A549 (cell line): ENCODE measurements around the gene CCN5. TPM values are rescaled to one million over a fixed set of nuclear protein-coding genes. Genes with fewer than 3 reads are reported as not detected.

Experiments
- ATAC-seq, 2 experiments: fragments of 200-7000 bp in 1 of 2; fragments of >200 bp in 1 of 2; cut with Nextera tagmentation in 1 of 2; cut with Tn5 transposase in 1 of 2; 3 replicates each; pipeline versions ENCODE4 v1.8.0 to v1.9.1; 2018 to 2020; ENCODE audit warnings: mild to moderate bottlenecking in 1 of 2, moderate library complexity in 1 of 2
- CTCF ChIA-PET: fragments of 300-600 bp; sonication (Branson Sonifier 250); formaldehyde crosslinking; extraction: SDS; loops from one replicate; lab custom pipeline; 2021; ENCODE audit warnings: antibody characterized with exemption, inconsistent platforms; lab: Yijun Ruan, JAX
- POLR2A ChIA-PET: fragments of 350-600 bp; formaldehyde crosslinking; extraction: SDS; loops from one replicate; lab custom pipeline; 2021; ENCODE audit warnings: antibody characterized with exemption, inconsistent platforms; lab: Yijun Ruan, JAX
- DNase-seq, 2 experiments: peaks; one replicate each; pipeline versions ENCODE4 v3.0.0 to v3.0.0-alpha.2; 2011 to 2016; ENCODE audit warnings: low read depth in 1 of 2, low spot score in 1 of 2
- FAIRE-seq: peaks from 2 replicates; lab custom pipeline; 2011; peaks lifted over from hg19 to GRCh38; lab: Jason Lieb, UNC
- H3K27ac ChIP-seq, 2 experiments: fragments of >200 bp; sonication (Bioruptor Twin); formaldehyde crosslinking; 3 replicates each; pipeline ENCODE4 v1.5.1; 2016 to 2017
- H3K4me1 ChIP-seq: fragments of >200 bp; sonication (Bioruptor Twin); formaldehyde crosslinking; 3 replicates; pipeline ENCODE4 v1.6.1; 2016
- H3K4me2 ChIP-seq: fragments of >200 bp; sonication (Bioruptor Twin); formaldehyde crosslinking; 3 replicates; pipeline ENCODE4 v1.6.1; 2016
- H3K4me3 ChIP-seq: fragments of >200 bp; sonication (Bioruptor Twin); formaldehyde crosslinking; 3 replicates; pipeline ENCODE4 v1.5.1; 2016
- H3K9me3 ChIP-seq: fragments of >200 bp; sonication (Bioruptor Twin); formaldehyde crosslinking; 3 replicates; pipeline ENCODE4 v1.6.1; 2016
- ATOH8 ChIP-seq: fragments of 250-450 bp; sonication (Bioruptor Pico); IDR thresholded peaks from 2 replicates; pipeline ENCODE4 v1.5.0; 2020; ENCODE audit warnings: low read depth, mild to moderate bottlenecking, moderate library complexity
- CBX2 ChIP-seq: fragments of 200-600 bp; sonication (generic); IDR thresholded peaks from 2 replicates; pipeline ENCODE4 v1.6.1; 2016; ENCODE audit warnings: low read depth, mild to moderate bottlenecking, borderline replicate concordance
- CBX8 ChIP-seq: fragments of 200-600 bp; sonication (generic); IDR thresholded peaks from 2 replicates; pipeline ENCODE4 v1.6.1; 2016
- CHD2 ChIP-seq: fragments of 150-350 bp; IDR thresholded peaks from 2 replicates; pipeline ENCODE4 v1.6.1; 2014; ENCODE audit warnings: low read length; ENCODE audit not compliant: partially characterized antibody
- CHD4 ChIP-seq: fragments of 200-600 bp; sonication (generic); IDR thresholded peaks from 2 replicates; pipeline ENCODE4 v1.6.1; 2016; ENCODE audit warnings: antibody characterized with exemption, mild to moderate bottlenecking, borderline replicate concordance
- EP300 ChIP-seq, 2 experiments: fragments of >200 bp; sonication (Bioruptor Twin); formaldehyde crosslinking; IDR thresholded peaks; 2 replicates in 1 of 2; 3 replicates in 1 of 2; pipeline ENCODE4 v1.6.1; 2016 to 2017
- HOXB13 ChIP-seq: fragments of 250-450 bp; sonication (Bioruptor Pico); IDR thresholded peaks from 2 replicates; pipeline ENCODE4 v1.5.0; 2020; ENCODE audit warnings: low read depth, mild to moderate bottlenecking, moderate library complexity
- JUN ChIP-seq, 2 experiments: fragments of >200 bp; sonication (Bioruptor Twin); formaldehyde crosslinking; IDR thresholded peaks; 2 replicates in 1 of 2; 3 replicates in 1 of 2; pipeline ENCODE4 v1.6.1; 2016 to 2017
- KDM5A ChIP-seq: fragments of 200-600 bp; sonication (generic); IDR thresholded peaks from 2 replicates; pipeline ENCODE4 v1.6.1; 2016; ENCODE audit warnings: antibody characterized with exemption, mild to moderate bottlenecking
- POLR2AphosphoS2 ChIP-seq: conservative IDR thresholded peaks from 2 replicates; pipeline ENCODE4 v1.6.1; 2012; ENCODE audit warnings: low read length, improper control_type of control experiment, inconsistent platforms
- RAD21 ChIP-seq, 2 experiments: fragments of >200 bp in 1 of 2; sonication (Bioruptor Twin) in 1 of 2; formaldehyde crosslinking in 1 of 2; IDR thresholded peaks in 1 of 2; conservative IDR thresholded peaks in 1 of 2; 2 replicates in 1 of 2; 3 replicates in 1 of 2; pipeline ENCODE4 v1.6.1; 2012 to 2018; ENCODE audit warnings: inconsistent platforms in 1 of 2
- RNF2 ChIP-seq: fragments of 200-600 bp; sonication (generic); IDR thresholded peaks from 2 replicates; pipeline ENCODE4 v1.6.1; 2016; ENCODE audit warnings: low read depth, mild to moderate bottlenecking, antibody characterized with exemption, moderate library complexity, borderline replicate concordance
- SMC3 ChIP-seq: fragments of >200 bp; sonication (Bioruptor Twin); formaldehyde crosslinking; IDR thresholded peaks from 3 replicates; pipeline ENCODE4 v1.6.1; 2018; ENCODE audit warnings: inconsistent platforms
- SREBF2 ChIP-seq: fragments of 450-650 bp; IDR thresholded peaks from 2 replicates; pipeline ENCODE4 v1.6.1; 2014; ENCODE audit warnings: mild to moderate bottlenecking, moderate library complexity
- ZC3H11A ChIP-seq: fragments of 450-650 bp; IDR thresholded peaks from 2 replicates; pipeline ENCODE4 v1.6.1; 2014; ENCODE audit warnings: antibody characterized with exemption, mild to moderate bottlenecking
- ZNF302 ChIP-seq: fragments of 250-450 bp; sonication (Bioruptor Pico); IDR thresholded peaks from 2 replicates; pipeline ENCODE4 v1.9.0; 2021; ENCODE audit warnings: inconsistent platforms, mild to moderate bottlenecking, moderate library complexity
- WGBS: methylation state at CpG from one replicate; pipeline ENCODE4 v1.1.6; 2017; ENCODE audit errors: missing lambda C conversion rate; 5-methylcytosine and 5-hydroxymethylcytosine counted together
- polyA plus RNA-seq, 4 experiments: library from polyadenylated mRNA; depleted of rRNA in 3 of 4; stranded (reverse); fragments of >200 nt; fragmentation: RNase III in 1 of 4; extraction: RNeasy Plus Mini Kit Qiagen cat#74134 plus additional on column Dnase treatment in 1 of 4; gene quantifications; 2 replicates in 3 of 4; 3 replicates in 1 of 4; pipeline ENCODE4 v1.2.3, GENCODE V29; 2011 to 2017
- TF ChIP-seq, protein P1 (sequence below): fragments of 200-600 bp; sonication (generic); IDR thresholded peaks from 2 replicates; pipeline ENCODE4 v1.6.1; 2016; ENCODE audit warnings: antibody characterized with exemption, mild to moderate bottlenecking, moderate library complexity
- TF ChIP-seq, protein P2 (sequence below): fragments of 150-350 bp; IDR thresholded peaks from 2 replicates; pipeline ENCODE4 v1.6.1; 2014; ENCODE audit warnings: low read depth, mild to moderate bottlenecking, low read length
- TF ChIP-seq, protein P3 (sequence below): IDR thresholded peaks from 2 replicates; pipeline ENCODE4 v1.6.1; 2012

The CCN5 gene
- polyA plus RNA-seq, 2 of the 4 experiments (the other 2 are of a cell fraction): 9.9 to 11.1 TPM

DNA sequence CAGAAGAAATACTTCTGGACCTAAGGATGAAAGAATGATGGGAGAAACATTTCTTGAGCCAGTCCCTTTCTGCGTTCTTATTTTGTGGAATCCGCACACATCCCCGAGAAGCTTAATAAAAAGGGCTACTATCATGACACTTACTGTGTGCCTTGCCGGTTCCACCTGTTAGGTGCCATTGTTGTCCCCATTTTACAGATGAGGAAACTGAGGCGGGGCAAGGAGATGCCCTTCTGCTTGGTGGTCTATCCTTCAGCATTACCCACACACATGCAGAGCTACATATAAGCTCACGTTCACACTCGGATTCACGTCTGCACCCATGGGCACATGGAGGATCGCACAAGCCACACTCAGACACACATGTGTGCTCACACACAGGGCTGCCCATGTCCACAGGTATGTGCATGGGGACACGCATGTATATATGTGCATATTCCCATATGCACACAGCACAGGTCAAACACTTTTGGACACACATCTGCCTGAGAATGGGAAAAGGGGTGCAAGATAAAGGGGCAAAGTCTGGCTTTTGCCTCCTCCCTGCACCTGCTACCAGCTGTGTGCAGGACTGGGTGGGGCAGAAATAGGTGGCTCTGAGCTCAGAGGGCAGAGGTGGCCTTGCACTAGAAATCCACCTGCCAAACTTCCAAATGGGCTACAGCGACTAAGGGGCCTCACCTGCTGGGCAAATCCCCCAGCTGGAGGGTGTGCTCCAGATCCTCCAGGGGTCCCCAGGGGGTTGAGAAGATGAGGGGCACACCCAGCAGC lies 33.2 kb upstream of the CCN5 start:
- H3K27ac ChIP-seq: no peak overlapping the region
- POLR2A ChIA-PET: no interaction called here
- peaks cover 1% of the 10 kb centered on the region; the same call in 2 of the 3 replicates for H3K9me3 ChIP-seq
- WGBS: 91% methylated on average over 11 of the region's 11 CpGs
- FAIRE-seq: no peak
- H3K4me2 ChIP-seq: no peak overlapping the region
- H3K4me3 ChIP-seq: no peak overlapping the region
- CTCF ChIA-PET: interaction anchor here (0.6 to 11.0 kb wide), 18 partner anchors 8 to 465 kb away, joined by 3 to 525 read pairs (median 9); partner anchors contain the start of genes ADA, CCN5 and KCNK15
- peaks cover 28% of the 10 kb centered on the region for H3K4me1 ChIP-seq
- no peak for TF ChIP-seq CHD2
- TF ChIP-seq KDM5A: no peak
- TF ChIP-seq CBX2: no peak
- TF ChIP-seq SMC3: no peak
- no peak for TF ChIP-seq RNF2
- TF ChIP-seq SREBF2: no peak
- TF ChIP-seq, protein P1, sequence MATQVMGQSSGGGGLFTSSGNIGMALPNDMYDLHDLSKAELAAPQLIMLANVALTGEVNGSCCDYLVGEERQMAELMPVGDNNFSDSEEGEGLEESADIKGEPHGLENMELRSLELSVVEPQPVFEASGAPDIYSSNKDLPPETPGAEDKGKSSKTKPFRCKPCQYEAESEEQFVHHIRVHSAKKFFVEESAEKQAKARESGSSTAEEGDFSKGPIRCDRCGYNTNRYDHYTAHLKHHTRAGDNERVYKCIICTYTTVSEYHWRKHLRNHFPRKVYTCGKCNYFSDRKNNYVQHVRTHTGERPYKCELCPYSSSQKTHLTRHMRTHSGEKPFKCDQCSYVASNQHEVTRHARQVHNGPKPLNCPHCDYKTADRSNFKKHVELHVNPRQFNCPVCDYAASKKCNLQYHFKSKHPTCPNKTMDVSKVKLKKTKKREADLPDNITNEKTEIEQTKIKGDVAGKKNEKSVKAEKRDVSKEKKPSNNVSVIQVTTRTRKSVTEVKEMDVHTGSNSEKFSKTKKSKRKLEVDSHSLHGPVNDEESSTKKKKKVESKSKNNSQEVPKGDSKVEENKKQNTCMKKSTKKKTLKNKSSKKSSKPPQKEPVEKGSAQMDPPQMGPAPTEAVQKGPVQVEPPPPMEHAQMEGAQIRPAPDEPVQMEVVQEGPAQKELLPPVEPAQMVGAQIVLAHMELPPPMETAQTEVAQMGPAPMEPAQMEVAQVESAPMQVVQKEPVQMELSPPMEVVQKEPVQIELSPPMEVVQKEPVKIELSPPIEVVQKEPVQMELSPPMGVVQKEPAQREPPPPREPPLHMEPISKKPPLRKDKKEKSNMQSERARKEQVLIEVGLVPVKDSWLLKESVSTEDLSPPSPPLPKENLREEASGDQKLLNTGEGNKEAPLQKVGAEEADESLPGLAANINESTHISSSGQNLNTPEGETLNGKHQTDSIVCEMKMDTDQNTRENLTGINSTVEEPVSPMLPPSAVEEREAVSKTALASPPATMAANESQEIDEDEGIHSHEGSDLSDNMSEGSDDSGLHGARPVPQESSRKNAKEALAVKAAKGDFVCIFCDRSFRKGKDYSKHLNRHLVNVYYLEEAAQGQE: no peak
- no peak for TF ChIP-seq EP300 (IDR thresholded peaks at IDR 0.05)
- TF ChIP-seq HOXB13 (CRISPR knock-in tag): no peak
- TF ChIP-seq ATOH8 (CRISPR knock-in tag): no peak
- no peak for TF ChIP-seq CHD4
- TF ChIP-seq, protein P2, sequence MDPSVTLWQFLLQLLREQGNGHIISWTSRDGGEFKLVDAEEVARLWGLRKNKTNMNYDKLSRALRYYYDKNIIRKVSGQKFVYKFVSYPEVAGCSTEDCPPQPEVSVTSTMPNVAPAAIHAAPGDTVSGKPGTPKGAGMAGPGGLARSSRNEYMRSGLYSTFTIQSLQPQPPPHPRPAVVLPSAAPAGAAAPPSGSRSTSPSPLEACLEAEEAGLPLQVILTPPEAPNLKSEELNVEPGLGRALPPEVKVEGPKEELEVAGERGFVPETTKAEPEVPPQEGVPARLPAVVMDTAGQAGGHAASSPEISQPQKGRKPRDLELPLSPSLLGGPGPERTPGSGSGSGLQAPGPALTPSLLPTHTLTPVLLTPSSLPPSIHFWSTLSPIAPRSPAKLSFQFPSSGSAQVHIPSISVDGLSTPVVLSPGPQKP: no peak
- TF ChIP-seq JUN (IDR thresholded peaks at IDR 0.05): no peak
- TF ChIP-seq POLR2AphosphoS2: no peak
- TF ChIP-seq ZC3H11A: no peak
- TF ChIP-seq RAD21 (conservative IDR thresholded peaks at IDR 0.05 in 1 of 2, IDR thresholded peaks at IDR 0.05 in 1 of 2): no peak
- no peak for TF ChIP-seq CBX8
- no peak for TF ChIP-seq ZNF302
- TF ChIP-seq, protein P3, sequence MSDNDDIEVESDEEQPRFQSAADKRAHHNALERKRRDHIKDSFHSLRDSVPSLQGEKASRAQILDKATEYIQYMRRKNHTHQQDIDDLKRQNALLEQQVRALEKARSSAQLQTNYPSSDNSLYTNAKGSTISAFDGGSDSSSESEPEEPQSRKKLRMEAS: no peak
- TF ChIP-seq, all 56 proteins: peak for 0
- no peak for DNase-seq
- no peak for ATAC-seq
